Measurements from ENCODE around the gene KCMF1.

Gene KCMF1

DNA sequence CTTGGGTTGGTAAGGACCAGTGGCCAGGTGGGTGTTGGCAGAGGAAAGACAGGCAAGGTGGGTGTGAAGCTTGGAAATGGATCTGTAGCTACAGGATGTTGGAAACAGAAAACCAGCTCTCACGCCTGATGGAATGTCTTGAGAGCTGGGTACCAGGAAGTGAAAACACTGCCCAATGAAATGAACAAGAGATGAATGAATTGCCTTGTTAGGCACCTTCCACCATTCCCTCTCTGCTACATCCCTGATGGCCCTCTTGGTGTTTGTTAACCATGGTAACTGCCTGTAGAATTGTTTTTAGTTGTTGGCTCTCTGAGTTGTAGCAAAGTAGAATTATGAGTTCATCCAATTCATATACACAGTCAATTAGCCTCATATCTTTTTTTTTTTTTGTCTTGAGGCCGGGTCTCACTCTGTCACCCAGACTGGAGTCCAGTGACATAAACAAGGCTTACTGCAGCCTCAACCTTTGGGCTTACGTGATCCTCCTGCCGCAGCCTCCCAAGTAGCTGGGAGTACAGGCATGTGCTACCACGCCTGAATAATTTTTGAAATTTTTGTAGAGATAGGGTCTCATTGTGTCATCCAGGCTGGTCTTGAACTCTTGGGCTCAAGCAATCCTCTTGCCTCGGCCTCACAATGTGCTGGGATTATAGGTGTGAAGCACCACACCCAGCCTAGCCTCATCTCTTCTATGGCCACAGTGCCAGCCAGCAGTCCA, 9.5 kb downstream of the KCMF1 start:
- no peak overlapping the region for H3K4me3 ChIP-seq (ENCODE audit: low read depth, low read length)

DNA sequence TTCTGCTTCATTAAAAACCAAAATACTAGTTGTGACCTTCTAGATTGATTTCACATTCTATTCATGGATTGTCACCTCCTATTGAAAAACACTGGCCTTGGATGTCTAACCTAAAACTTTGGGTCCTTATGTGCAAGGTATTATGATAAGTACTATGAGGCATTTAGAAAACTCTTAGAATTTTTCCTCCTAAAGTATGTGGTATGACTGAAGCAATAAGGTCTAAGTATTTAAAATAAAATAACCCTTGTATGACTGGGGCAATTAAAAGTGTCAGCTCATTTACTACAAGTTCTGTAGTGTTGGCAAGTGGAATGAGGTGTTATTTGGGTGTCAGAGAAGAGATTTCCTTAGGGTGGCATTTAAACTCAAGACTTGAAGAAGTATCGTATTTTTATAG, 15.1 kb downstream of the KCMF1 start:
- no peak overlapping the region for H3K4me3 ChIP-seq (ENCODE audit: low read depth, low read length)

DNA sequence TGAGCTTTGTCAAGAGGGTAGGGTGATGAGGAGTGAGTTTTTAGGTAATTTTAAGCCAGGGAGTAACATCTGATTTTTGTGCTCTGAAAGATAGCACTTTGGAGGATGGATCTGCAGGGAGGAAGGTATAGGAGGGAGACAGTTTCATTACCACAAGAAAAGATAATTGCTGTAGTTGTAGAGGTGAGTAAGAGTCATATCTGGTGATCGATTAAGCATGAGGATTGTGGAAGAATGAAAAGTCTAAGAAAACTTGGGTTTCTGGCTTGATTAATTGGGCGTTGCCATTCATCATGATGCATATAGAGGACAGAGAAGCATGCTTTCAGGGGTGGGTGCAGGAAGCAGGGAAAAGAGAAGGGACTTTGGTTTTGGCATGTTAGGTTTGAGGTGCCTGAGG, 18.5 kb downstream of the KCMF1 start:
- no peak overlapping the region for H3K4me3 ChIP-seq (ENCODE audit: low read depth, low read length)

DNA sequence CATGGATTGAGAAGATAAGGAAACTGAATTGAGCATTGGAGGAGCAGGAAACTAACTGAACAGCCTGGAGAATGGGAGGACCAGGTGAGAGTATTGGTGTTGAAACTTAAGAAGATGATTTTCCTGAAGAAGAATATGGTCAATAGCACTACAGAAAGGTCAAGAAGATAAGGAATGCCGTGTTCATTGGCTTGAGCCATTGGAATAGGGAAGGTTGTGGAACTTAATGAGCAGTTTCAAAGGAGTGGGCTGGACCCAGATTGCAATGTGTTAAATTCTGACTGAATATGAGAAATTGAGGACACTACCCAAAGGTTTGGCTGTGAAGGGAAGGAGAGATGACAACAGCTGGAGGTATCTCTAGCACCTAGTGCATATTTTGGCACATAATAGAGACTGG, 19.0 kb downstream of the KCMF1 start:
- no peak overlapping the region for H3K4me3 ChIP-seq (ENCODE audit: low read depth, low read length)

DNA sequence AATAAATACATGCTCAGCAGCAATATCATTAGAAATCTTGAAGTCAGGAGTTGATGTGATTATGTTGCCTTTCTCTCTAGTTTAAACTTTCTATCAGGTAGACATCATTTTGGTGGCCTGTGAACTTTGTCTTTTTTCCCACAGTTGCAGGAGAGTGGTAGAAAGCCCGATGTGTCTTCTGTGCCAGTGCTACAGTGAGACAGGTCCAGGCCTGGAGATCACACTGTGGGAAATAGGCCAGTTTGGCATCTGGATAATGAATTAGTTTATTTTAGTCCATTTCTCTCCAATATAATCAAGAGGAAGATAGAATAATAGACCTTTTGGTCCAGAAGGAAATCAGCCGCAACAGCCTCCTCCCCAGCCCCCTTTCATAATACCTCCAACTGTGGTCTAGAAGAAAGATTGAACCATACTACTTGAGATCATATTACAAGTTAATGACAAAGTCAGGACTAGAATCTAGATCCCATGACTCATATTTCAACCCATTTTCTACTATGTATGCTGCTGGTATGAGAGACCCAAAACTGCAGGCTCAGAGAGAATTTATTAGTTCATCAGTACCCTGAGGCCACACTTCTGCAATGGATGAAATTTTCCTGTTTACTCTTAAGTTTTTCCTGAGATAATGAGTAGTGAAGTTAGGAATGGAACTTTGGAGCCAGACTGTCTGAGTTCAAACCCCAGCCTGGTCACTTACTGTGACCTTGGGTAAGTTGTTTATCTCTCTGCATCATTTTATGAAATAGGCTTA, 20.6 kb downstream of the KCMF1 start:
- no peak overlapping the region for H3K4me3 ChIP-seq (ENCODE audit: low read depth, low read length)

DNA sequence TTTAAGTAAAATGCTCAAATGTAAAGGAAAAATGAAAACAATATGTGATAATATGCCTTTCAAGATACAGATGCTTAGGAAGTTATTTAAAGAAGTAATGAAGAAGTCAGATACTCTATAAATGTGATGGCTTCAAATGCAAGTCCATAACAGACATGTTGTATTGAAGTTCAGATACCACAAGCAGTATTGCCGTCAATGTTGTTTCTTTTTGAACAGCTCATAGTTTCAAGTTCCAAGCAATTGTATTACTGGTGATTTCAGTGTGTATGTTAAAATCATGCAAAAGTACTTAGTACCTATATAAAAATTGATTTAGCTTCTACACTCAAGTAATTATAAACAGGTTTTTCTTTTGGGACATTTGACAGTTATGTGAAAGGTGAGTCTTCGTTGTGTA, 24.9 kb downstream of the KCMF1 start:
- no peak overlapping the region for H3K4me3 ChIP-seq (ENCODE audit: low read depth, low read length)

DNA sequence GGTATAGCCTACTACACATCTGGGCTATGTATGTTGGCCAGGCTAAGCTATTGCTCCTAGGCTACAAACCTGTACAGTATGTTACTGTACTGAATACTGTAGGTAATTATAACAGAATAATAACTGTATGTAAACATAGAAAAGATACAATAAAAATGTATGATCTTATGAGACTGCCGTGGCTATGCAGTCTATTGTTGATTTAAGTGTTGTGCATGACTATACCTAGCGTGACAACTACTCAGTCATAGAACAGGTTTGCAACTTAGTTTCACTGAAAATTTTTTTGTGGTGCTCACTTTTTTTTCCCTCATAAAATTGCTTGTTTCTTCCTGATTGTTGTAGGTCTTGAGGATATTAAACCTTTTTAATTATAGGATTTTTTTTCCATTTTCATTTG, 25.9 kb downstream of the KCMF1 start:
- no peak overlapping the region for H3K4me3 ChIP-seq (ENCODE audit: low read depth, low read length)

DNA sequence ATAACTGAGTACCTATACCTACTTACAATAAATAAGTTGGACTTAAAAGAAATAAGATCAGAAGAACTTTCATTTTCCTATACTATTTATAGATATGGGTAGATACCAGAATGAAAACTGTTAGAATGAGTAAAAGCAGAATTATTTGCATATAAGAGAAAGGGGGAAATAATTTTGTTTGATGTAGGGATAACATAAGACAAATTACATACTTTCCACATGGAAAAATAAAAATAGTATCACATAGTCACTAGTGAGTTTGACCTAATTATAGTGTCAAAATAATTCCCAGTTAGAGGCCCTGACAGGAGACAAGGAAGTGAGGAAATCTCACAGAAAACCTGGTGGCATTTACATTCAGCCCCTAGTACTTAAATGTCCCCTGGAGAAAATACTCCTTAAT, 28.6 kb downstream of the KCMF1 start:
- no peak overlapping the region for H3K4me3 ChIP-seq (ENCODE audit: low read depth, low read length)

DNA sequence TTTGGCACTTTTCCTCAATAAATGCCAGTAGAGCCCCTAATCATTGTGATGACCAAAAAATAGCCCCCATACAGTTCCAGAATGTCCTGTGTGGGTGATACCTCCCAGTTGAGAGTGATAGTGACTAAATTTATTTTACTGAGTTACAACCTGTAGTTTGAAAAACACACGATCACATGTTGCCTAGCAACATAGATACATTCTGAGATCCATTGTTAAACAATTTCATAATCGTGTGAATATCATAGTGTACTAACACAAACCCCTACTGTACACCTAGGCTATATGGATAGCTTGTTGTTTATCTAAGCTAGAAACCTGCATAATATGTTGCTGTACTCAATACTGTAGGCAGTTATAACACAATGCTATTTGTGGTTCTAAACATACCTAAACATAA, 30.6 kb downstream of the KCMF1 start:
- H3K4me3 ChIP-seq (ENCODE audit: low read depth, low read length): no peak overlapping the region

DNA sequence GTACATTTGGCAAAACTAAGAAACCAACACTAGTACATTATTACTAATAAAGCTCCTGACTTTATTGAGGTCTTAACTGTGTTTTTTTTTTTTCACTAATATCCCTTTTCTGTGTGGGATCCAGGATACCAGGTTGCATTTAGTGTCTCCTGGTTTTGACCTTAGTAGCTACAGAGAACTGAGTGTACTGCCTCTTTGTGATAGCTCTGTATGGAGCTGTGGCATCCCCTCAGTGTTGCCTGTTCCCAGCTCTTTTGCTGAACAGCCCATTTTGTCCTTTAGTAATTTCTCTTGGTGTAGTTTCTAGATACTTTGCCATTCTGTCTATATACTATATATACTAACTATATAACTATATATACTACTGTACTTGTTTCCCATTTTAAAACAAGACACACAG, 31.6 kb downstream of the KCMF1 start:
- no peak overlapping the region for H3K4me3 ChIP-seq (ENCODE audit: low read depth, low read length)

DNA sequence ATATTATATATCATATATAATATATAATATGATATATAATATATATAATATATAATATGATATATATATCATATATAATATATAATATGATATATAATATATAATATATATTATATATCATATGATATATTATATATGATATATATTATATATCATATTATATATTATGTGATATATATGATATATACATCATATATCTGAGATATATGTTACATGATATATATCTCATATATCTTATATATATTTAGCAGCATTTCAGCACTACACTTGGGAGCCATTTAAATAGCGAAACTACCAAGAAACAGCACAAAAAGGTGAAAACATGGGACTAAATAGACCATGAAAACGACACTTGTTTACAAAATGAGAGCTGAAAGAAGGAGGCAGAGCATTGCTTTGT, 37.3 kb downstream of the KCMF1 start:
- no peak overlapping the region for H3K4me3 ChIP-seq (ENCODE audit: low read depth, low read length)

DNA sequence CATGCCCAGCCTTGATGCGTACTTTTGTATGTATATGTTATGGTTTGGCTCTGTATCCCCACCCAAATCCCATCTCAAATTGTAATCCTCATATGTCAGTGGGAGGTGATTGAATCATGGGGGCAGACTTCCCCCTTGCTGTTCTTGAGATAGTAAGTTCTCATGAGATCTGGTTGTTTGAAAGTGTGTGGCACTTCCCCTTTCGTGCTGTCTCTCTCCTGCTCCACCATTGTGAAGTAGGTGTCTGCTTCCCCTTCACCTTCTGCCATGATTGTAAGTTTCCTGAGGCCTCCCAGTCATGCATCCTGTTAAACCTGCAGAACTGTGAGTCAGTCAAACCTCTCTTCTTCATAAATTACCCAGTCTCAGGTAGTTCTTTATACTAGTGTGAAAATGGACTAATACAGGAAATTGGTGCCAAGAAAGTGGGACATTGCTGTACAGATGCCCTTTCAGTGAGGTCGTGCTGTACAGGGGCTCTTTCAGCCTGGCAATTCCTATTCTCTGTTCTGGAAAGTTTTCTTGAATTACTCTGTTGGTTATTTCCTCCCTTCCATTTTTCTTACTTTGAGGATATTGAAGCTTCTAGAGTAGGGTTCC, 38.2 kb downstream of the KCMF1 start:
- H3K4me3 ChIP-seq (ENCODE audit: low read depth, low read length): no peak overlapping the region

DNA sequence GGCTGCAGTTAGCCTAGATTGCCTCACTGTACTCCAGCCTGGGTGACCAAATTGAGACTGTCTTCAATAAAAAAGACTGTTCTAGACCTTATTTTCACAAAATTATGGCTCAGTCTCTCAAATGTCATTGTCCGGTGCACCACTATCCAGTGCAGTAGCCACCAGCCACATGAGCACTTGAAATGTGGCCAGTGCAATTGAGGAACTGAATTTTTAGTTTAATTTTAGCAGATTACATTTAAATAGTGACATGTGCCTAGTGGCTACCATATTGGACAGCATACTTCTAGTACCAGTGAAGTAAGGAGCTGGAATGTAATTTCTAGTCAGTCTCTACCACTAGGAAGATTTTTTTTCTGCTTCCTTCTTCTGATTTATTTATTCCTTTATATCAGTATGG, 39.4 kb downstream of the KCMF1 start:
- H3K4me3 ChIP-seq (ENCODE audit: low read depth, low read length): no peak overlapping the region

DNA sequence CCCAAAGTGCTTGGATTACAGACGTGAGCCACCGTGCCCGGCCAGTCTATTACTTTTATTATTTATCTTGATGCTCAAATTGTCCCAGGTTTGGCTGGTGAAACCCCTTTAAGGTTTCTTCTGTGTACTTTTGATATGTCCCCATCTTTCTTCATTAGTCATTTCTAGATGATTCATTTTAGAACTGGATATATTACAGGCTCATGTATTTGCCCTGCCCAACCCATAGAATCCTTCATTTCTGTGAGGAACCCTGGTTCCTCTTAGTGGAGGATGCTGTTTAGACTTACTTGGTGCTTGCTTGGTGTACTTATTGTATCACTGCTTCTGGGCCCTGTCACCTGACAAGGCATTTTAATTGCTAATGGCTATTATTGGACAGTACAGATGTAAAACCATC, 40.1 kb downstream of the KCMF1 start:
- no peak overlapping the region for H3K4me3 ChIP-seq (ENCODE audit: low read depth, low read length)

DNA sequence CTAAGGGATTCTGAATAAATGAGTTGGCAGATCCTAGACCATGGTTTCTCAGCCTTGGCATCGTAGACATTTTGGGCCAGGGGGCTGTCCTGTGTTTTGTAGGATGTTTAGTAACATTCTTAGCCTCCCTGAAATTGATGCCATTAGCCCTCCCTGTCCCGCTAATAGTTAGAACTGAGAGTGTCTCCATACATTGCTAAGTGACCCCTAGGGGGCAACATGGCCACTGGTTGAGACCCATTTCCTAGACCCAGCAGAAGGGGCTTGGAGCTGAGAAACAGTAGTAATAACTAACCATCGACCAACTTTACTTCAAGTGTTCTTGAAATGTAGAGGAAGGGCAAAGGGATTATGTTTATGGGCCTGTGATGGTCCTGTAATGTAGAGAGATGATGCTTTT, 40.8 kb downstream of the KCMF1 start:
- H3K4me3 ChIP-seq (ENCODE audit: low read depth, low read length): no peak overlapping the region

DNA sequence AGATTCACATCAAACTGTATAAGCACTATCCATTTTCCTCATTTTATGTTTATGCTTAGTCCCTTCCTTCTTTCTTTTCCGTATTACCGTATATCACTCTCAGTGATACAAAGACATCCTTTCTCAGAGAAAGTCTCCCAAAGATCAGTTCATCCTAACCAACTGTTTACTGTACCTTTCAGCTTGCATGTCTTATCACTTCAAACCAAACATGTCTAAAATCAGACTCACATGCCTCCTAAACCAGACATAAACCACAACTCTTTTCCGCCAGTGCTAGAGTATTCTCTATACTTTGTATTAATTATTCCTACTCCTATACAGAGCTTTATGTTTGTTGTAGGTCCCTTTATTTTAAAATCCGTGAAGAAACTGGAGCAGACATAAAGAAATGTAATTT, 41.5 kb downstream of the KCMF1 start:
- no peak overlapping the region for H3K4me3 ChIP-seq (ENCODE audit: low read depth, low read length)

DNA sequence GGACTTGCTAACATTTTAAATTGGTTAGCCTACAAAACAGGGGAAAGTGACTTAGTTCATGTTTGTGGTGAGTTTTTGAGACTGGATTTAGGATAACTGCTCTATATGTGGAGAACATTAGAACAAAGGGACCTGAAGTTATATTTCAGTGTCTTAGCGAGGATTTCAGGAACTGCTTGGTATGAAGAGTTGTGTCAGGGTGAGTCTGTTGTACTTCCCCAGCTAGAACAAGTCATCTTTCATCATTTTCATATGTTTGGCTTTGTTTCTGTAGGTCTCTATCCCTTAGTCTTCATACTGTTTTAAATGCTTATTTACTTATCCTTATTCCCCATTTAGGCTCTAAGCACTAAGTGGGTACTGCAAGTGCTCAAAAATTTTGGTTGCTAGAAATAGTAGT, 41.9 kb downstream of the KCMF1 start:
- H3K4me3 ChIP-seq (ENCODE audit: low read depth, low read length): no peak overlapping the region

DNA sequence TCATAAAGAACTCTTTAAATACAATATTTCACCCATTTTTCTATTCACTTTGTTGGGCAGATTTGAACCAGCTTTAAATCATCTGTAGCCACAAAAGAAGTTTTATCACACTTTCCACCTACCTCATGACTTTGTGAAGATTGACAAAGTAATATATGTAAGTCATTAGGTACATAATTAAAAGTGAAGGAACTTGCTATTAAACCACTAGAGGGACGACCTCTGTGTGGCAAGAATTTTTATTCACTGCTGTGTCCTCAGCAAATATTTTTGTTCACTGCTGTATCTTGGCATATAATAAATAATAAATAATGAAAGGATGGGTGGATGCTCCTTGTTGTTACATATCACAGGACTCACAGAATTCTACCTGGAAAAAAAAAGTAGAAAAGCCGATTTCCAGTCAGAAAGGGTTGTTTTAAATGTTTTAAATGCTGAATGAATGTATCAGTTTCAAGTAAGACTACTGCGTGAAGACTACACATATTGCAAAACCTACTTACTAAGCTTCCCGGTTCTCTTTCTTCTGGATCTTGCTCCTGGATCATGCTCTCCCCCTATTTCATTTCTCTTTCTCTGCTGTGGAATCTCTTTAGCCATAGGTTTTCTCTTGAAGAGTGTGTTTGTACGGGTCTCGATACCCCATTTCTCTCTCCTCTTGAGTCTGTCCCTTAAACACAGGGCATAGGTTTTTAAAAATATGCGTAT, 44.8 kb downstream of the KCMF1 start:
- no peak overlapping the region for H3K4me3 ChIP-seq (ENCODE audit: low read depth, low read length)

DNA sequence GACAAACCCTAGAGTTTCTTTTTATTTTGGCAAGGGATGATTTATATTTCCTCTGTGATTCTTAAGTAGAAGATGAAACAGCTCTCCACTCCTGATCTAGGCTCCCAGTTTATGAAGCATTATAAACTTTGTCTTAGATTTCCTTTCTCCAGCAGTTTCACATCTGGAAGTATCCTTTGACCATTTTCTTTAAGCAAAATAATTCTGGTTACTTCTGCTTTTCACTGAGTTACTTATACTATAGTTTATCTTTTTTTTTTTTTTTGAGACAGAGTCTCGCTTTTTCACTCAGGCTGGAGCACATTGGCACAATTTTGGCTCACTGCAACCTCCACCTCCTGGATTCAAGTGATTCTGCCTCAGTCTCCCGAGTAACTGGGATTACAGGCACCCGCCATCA, 45.5 kb downstream of the KCMF1 start:
- H3K4me3 ChIP-seq (ENCODE audit: low read depth, low read length): no peak overlapping the region

DNA sequence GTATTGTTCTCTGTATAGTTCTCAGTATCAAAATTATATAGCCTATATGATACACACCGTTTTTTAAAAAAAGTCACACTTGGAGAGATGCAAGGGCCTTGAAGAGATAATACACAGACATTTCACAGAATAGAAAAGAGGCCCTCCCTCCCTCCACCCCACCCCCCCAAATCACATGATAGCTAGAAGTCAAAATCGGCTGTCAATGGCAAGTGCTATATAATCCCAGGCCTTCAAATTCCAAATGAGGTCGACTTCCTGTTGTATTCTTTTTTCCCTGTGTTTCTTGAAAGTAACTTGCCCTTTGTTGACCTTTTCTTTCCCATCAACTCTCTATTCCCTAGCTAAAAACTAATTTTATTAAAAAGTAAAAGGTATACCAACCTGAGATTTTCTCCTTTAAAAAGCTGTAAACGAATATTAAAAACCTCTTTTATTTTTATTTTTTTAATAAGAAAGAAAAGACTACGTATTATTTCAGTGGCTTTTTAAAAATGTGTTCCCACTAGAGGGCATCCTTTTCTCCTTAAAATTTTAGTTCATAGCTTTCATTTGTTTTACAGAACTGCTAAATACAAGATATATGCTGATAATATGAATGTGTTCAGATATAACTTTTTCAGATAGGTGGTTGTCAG, 46.6 kb downstream of the KCMF1 start:
- no peak overlapping the region for H3K4me3 ChIP-seq (ENCODE audit: low read depth, low read length)

DNA sequence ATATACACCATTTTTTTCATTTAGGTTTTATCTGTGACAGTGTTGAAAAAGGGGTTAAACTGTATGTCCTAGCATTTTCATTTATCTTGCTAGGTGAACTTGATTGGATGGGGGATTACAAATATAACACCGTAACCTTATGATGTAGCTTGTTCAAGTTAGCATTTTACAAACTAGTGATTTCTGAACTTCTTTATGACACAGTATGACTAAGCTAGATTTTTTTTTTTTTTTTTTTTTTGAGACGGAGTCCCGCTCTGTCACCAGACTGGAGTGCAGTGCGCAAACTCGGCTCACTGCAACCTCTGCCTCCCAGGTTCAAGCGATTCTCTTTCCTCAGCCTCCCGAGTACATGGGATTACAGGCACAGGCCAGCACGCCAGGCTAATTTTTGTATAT, 47.1 kb downstream of the KCMF1 start:
- no peak overlapping the region for H3K4me3 ChIP-seq (ENCODE audit: low read depth, low read length)
